Neutrophil (primary cell): ENCODE results near the gene TRAF3.

Experiments
- H3K27ac ChIP-seq: fragments of 200-600 bp; sonication (generic); 2 replicates; pipeline ENCODE4 v1.5.1; 2016; ENCODE audit warnings: mild to moderate bottlenecking, moderate library complexity
- H3K27me3 ChIP-seq: fragments of 200-600 bp; sonication (generic); 2 replicates; pipeline ENCODE4 v1.6.0; 2016; ENCODE audit warnings: mild to moderate bottlenecking
- H3K36me3 ChIP-seq: fragments of 200-600 bp; sonication (generic); 2 replicates; pipeline ENCODE4 v1.5.1; 2017
- H3K4me1 ChIP-seq, 2 experiments: fragments of 200-600 bp in 1 of 2; sonication (generic) in 1 of 2; 1 replicate in 1 of 2; 2 replicates in 1 of 2; pipeline versions ENCODE4 v1.5.1 to v1.6.1; 2013 to 2016; ENCODE audit warnings: low read depth in 1 of 2, low read length in 1 of 2, mild to moderate bottlenecking in 1 of 2, moderate library complexity in 1 of 2; ENCODE audit not compliant: control insufficient read depth in 1 of 2, insufficient read depth in 1 of 2
- H3K4me3 ChIP-seq, 2 experiments: fragments of 200-600 bp in 1 of 2; sonication (generic) in 1 of 2; 1 replicate in 1 of 2; 2 replicates in 1 of 2; pipeline ENCODE4 v1.5.1; 2013 to 2016; ENCODE audit warnings: low read depth in 1 of 2, low read length in 1 of 2, mild to moderate bottlenecking in 1 of 2, moderate library complexity in 1 of 2
- H3K9me3 ChIP-seq: fragments of 200-600 bp; sonication (generic); 2 replicates; pipeline ENCODE4 v1.5.1; 2016
- CTCF ChIP-seq: fragments of 200-600 bp; sonication (generic); IDR thresholded peaks from 2 replicates; pipeline ENCODE4 v1.5.1; 2016; ENCODE audit warnings: antibody characterized with exemption

Gene TRAF3

DNA sequence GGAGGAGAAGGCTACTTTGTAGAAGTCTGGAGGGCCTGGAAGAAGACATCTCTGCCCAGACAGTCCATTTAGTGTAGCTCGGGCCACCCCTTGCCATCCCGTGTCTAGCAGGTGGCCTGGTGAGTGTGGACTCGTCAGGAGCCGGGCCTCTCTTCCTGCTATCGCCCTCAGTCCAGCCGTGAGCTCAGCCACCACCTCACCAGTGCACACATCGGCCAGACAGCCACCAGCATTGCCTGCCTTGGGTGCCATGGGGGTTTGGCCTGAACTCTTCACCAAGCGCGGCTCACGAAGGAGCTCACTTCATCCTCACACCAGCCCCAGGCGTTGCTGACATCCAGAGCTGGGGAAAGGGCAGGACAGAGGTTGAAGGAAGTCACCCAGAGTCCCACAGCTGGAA lies 19.6 kb upstream of the TRAF3 start:
- H3K4me1 ChIP-seq: peaks cover 16 to 17% of the 10 kb centered on the region in 2 experiments

DNA sequence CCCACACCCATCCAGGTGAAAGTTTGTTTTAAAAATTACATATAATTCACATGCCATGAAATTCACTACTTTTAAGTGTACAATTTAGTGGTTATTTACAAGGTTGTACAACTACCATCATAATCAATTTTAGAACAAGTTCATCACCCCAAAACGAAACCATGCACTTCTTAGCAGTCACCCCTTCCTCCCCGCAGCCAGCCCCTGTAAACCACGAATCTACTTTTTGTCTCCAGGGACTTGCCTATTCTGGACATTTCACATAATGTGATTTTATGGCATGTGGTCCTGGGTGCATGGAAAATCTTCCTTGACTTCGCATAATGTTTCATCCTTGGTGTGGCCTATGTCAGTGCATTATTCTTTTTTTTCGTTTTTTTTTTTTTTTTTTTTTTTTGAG lies 19.2 kb upstream of the TRAF3 start:
- Histone ChIP-seq H3K4me3 (no peak overlapping the region), H3K4me1 (peaks cover 16 to 17% of the 10 kb centered on the region in 2 experiments), H3K9me3 (no peaks in the 10 kb centered on the region), H3K36me3 (peaks cover 3% of the 10 kb centered on the region), H3K27me3 (no peaks in the 10 kb centered on the region), H3K27ac (no peak overlapping the region)
- TF ChIP-seq CTCF: no peak

More for the DNA sequence above, 19.6 kb upstream of the TRAF3 start:
- H3K27me3 ChIP-seq: no peaks in the 10 kb centered on the region
- no peaks in the 10 kb centered on the region for H3K9me3 ChIP-seq
- no peak for TF ChIP-seq CTCF
- no peak overlapping the region for H3K4me3 ChIP-seq
- peaks cover 3% of the 10 kb centered on the region for H3K36me3 ChIP-seq
- H3K27ac ChIP-seq: no peak overlapping the region

DNA sequence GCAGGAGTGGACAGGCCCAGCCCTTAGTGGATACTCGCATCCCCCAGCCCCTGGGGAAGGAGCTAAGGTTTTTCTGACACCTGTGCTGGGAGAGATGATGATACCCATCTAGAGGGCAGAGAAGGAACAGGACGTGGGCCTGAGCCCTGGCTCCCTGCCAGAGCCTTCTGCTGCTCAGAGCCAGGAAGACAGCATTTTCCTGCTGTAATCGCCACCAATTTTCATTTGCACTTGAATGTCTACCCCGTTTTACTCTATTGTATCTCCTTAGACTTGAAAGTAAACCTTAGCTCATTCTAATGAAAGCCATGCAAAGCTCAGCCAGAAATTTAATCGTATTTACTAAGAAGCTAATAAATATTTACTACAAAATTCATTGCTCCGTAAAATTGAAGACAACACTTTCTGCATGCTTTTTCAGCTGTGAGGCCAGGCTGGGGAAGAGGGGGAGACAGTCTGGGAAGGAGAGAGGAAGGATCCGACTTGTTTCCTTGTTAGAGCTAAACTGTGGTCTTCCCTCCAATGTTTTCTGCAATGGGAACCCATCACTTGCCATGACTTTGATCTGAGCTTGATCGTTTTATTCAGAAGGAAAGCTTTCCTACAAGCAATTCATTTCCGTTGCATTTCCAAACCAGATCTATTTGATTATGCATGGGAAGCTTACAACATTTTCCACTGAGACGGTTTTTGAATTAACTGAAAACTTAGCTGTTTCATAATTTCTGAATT lies 17.6 kb upstream of the TRAF3 start:
- TF ChIP-seq CTCF: no peak
- no peaks in the 10 kb centered on the region for H3K27me3 ChIP-seq
- no peak overlapping the region for H3K4me3 ChIP-seq
- no peaks in the 10 kb centered on the region for H3K9me3 ChIP-seq
- H3K27ac ChIP-seq: no peak overlapping the region
- H3K36me3 ChIP-seq: no peaks in the 10 kb centered on the region
- H3K4me1 ChIP-seq: peaks cover 16 to 17% of the 10 kb centered on the region in 2 experiments

DNA sequence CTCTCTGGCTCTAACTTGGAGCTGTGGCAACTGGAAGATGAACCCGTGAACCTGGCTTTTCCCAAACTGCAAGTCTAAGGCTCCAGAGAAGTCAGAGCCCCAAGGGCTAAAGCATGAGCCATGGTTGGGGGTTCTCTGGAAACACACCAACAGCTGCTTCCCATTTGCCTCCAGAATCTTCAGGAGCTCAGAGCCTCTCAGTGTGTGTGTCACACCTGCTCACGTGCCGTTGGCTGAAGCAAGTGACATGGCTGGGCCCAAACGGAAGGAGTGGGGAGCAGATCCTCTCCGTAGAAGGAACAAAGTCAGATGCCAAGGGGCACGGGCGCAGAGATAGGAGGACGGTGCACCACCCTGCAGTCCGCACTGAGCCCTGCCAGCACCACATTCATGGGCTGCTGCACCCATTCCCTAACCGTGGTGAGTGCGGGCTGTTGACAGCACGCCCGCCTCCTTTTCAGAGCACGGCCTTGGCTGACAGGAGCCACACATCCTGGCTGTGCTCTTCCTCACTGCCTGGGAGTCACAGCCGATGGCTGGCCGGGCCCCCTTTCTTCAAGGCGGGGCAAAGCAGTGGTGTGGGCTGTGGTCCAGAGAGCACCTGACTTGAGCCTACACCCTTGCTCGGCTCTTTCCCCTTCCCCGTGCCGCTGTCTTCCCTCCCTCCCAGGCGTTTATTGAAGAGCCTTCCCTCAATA lies 16.6 kb upstream of the TRAF3 start:
- Histone ChIP-seq H3K9me3 (no peaks in the 10 kb centered on the region), H3K4me3 (no peak overlapping the region)

DNA sequence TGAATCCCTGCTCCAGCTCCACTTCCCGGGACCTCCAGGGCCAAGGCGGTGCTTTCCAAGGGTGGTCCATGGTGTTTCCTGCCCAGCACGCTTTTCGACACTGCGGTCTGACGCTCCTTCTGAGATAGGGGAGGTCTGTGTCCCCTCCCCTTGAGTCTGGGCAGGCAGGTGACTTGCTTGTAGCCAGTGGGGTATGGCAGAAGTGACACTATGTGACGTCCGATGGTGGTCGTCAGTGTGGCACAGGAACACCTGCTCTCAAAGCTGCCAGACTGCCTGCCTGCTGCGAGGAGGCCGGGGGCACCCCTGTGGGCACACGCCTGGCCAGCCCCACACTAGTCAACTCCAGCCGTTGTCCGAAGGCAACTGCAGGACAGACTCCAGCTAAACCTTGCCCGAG lies 16.0 kb upstream of the TRAF3 start:
- Histone ChIP-seq H3K4me3 (no peak overlapping the region), H3K27ac (no peak overlapping the region), H3K27me3 (no peaks in the 10 kb centered on the region), H3K9me3 (no peaks in the 10 kb centered on the region), H3K36me3 (no peaks in the 10 kb centered on the region), H3K4me1 (peaks cover 16 to 17% of the 10 kb centered on the region in 2 experiments)
- no peak for TF ChIP-seq CTCF

More for the DNA sequence above, 16.6 kb upstream of the TRAF3 start:
- H3K36me3 ChIP-seq: no peaks in the 10 kb centered on the region
- no peak for TF ChIP-seq CTCF
- H3K4me1 ChIP-seq: peaks cover 16 to 17% of the 10 kb centered on the region in 2 experiments
- H3K27ac ChIP-seq: no peak overlapping the region
- no peaks in the 10 kb centered on the region for H3K27me3 ChIP-seq
